Aorta (tissue), 5 donors: Measurements from ENCODE around the gene HIC2. TPM values are rescaled to one million over a fixed set of nuclear protein-coding genes. Genes with fewer than 3 reads are reported as not detected.
"Not testable (repeated sequence)": the region's sequence is repeated elsewhere in the genome, so short reads cannot be mapped to it uniquely, and the experiment has no call there.

ENCODE experiments used
- ATAC-seq: fragments of 200-7000 bp; cut with Tn5 transposase; one replicate; pipeline ENCODE4 v1.9.1; 2022; ENCODE audit warnings: moderate library complexity; ENCODE audit not compliant: low FRiP score
- DNase-seq, 2 donors: peaks; one replicate each; pipeline ENCODE4 v3.0.0-alpha.2; 2020
- H3K27ac ChIP-seq, 2 donors: one replicate each; pipeline ENCODE4 v1.5.1; 2013; ENCODE audit warnings: low read length in 2 of 2, mild to moderate bottlenecking in 2 of 2, moderate library complexity in 2 of 2, control low read depth in 1 of 2, inconsistent platforms in 1 of 2, low read depth in 1 of 2
- H3K27me3 ChIP-seq, 2 donors: one replicate each; pipeline ENCODE4 v1.6.1; 2013; ENCODE audit warnings: control low read depth in 1 of 2, low read length in 1 of 2, mild to moderate bottlenecking in 1 of 2, moderate library complexity in 1 of 2; ENCODE audit not compliant: insufficient read depth in 2 of 2, control insufficient read depth in 1 of 2
- H3K36me3 ChIP-seq, 2 donors: one replicate each; pipeline ENCODE4 v1.6.1; 2013; ENCODE audit warnings: control low read depth in 1 of 2, low read length in 1 of 2, mild to moderate bottlenecking in 1 of 2; ENCODE audit not compliant: insufficient read depth in 2 of 2, control insufficient read depth in 1 of 2
- H3K4me1 ChIP-seq, 2 donors: one replicate each; pipeline ENCODE4 v1.6.1; 2013; ENCODE audit warnings: low read length in 2 of 2, control low read depth in 1 of 2, mild to moderate bottlenecking in 1 of 2, moderate library complexity in 1 of 2; ENCODE audit not compliant: insufficient read depth in 2 of 2, control insufficient read depth in 1 of 2
- H3K4me3 ChIP-seq, 2 donors: one replicate each; pipeline ENCODE4 v1.5.1; 2013; ENCODE audit warnings: low read length in 2 of 2, control low read depth in 1 of 2, mild to moderate bottlenecking in 1 of 2
- H3K9me3 ChIP-seq: one replicate; pipeline ENCODE4 v1.6.1; 2013; ENCODE audit warnings: mild to moderate bottlenecking, low read length; ENCODE audit not compliant: control insufficient read depth
- WGBS, 2 donors: extraction: QIAGEN DNeasy Blood & Tissue Kit; methylation state at CpG; one replicate each; pipeline ENCODE4 v1.1.7; 2013; 5-methylcytosine and 5-hydroxymethylcytosine counted together
- intact Hi-C, 2 donors: fragments of 100-400 bp; cut with DNase I; formaldehyde crosslinking; loops; one replicate each; pipeline versions ENCODE4 v1.14.2 to v1.15.0; 2022
- polyA plus RNA-seq, 2 donors: library from polyadenylated mRNA; stranded (reverse); fragments of 200-250 nt; gene quantifications; one replicate each; pipeline ENCODE4 v1.2.3, GENCODE V29; 2013
- total RNA-seq, 2 donors: library from RNA; stranded (reverse); fragmentation: NEBNext Ultra II Directional; extraction: Animal tissue kit (Norgen Biotek cat#: 25700); gene quantifications; one replicate each; pipeline ENCODE4 v1.2.1, GENCODE V29; 2021
- donor health status: healthy with polysubstance abuse.
- donor health status: Bipolar disorder and iron deficiency.
- donor health status: DM: no; HTN: no; CAD: no.
- donor health status: DM: no; HTN: no; CAD: no.
- donor health status: DM: yes; HTN: yes; CAD: no.

HIC2 gene
- total and polyA plus RNA-seq, 4 donors = 0.38 to 5.4 (median 2.9) TPM

GRCh38 chr22:21469097-21469994 lies 52.2 kb downstream of the HIC2 start:
- H3K36me3 ChIP-seq, H3K27ac ChIP-seq, intact Hi-C loops, H3K4me3 ChIP-seq, H3K27me3 ChIP-seq, H3K9me3 ChIP-seq, H3K4me1 ChIP-seq: not testable (repeated sequence)
- peak in 1 of 2 donors; percentile 51 for DNase-seq
- 28 to 44% methylated on average over 15 to 56 of the region's 87 CpGs for WGBS, 2 donors
- peak; percentile 24 for ATAC-seq

DNA sequence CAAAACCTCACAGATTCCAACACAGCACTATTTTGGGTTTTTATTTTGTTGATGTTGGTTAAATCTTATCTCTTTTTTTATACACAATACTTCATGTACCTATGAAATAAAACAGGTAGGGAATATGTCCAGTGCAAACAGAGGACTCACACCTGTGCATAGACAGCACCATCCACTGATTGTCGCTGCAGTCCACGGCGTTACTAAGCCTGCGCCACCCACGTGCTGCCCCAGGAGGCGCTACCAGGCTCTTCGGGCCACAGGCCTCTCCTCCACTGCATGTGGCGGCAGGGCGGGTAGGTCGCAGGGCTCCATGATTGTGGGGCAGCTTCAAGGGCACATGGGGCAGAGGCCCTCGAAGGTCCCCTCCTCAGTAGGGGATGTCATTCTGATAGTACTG lies 55.8 kb downstream of the HIC2 start:
- H3K4me3 ChIP-seq, DNase-seq, ATAC-seq, H3K9me3 ChIP-seq, H3K27me3 ChIP-seq, H3K4me1 ChIP-seq, H3K27ac ChIP-seq, H3K36me3 ChIP-seq, intact Hi-C loops: not testable (repeated sequence)
- WGBS, 2 donors = no CpG with 5 or more reads among the region's 11 CpGs

GRCh38 chr22:21473664-21474063 lies 56.5 kb downstream of the HIC2 start:
- H3K9me3 ChIP-seq, H3K4me3 ChIP-seq, H3K4me1 ChIP-seq, H3K27ac ChIP-seq, H3K27me3 ChIP-seq, ATAC-seq, intact Hi-C loops, H3K36me3 ChIP-seq, DNase-seq: not testable (repeated sequence)
- 100% methylated on average over 3 of the region's 13 CpGs; no CpG with 5 or more reads in 1 of the 2 donors for WGBS, 2 donors

GRCh38 chr22:21484039-21484438 lies 66.9 kb downstream of the HIC2 start:
- H3K27ac ChIP-seq, ATAC-seq, intact Hi-C loops, H3K36me3 ChIP-seq, H3K4me3 ChIP-seq, H3K9me3 ChIP-seq, H3K4me1 ChIP-seq, H3K27me3 ChIP-seq, DNase-seq: not testable (repeated sequence)
- 87 to 96% methylated on average over 4 to 12 of the region's 14 CpGs for WGBS, 2 donors

GRCh38 chr22:21487723-21488122 lies 70.6 kb downstream of the HIC2 start:
- DNase-seq, H3K4me3 ChIP-seq, ATAC-seq, H3K27ac ChIP-seq, H3K9me3 ChIP-seq, H3K4me1 ChIP-seq, H3K27me3 ChIP-seq, H3K36me3 ChIP-seq, intact Hi-C loops: not testable (repeated sequence)
- 95 to 97% methylated on average over 7 to 8 of the region's 17 CpGs for WGBS, 2 donors

DNA sequence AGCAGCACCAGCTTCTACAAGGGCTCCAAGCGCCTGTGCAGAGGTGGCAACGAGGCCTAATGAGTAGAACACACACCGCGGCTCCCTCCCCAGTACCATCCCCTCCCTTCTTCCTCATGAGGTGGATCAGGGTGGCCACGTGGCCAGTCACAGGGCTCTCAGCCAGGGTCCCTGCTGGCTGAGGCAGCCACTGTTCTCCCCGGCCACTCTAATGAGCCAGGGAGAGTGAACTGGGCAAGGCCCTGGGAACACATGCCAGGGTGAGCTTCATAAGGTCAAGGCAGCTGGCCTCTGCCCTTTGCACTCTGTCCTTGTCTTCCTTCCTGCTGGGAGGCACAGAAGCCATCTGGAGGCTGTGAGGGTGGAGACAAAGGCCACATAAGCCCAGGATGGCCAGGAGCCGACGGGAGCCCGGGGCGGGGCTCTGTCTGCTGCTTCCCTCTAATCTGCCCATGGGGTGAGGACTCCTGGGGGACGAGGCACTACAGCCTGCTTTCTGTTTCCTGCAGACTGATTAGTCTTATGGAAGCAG lies 72.0 kb downstream of the HIC2 start:
- H3K4me1 ChIP-seq, H3K27me3 ChIP-seq, intact Hi-C loops, DNase-seq, H3K36me3 ChIP-seq, H3K9me3 ChIP-seq, H3K27ac ChIP-seq, H3K4me3 ChIP-seq, ATAC-seq: not testable (repeated sequence)
- WGBS, 2 donors = 70 to 100% methylated on average over 1 to 3 of the region's 11 CpGs

DNA sequence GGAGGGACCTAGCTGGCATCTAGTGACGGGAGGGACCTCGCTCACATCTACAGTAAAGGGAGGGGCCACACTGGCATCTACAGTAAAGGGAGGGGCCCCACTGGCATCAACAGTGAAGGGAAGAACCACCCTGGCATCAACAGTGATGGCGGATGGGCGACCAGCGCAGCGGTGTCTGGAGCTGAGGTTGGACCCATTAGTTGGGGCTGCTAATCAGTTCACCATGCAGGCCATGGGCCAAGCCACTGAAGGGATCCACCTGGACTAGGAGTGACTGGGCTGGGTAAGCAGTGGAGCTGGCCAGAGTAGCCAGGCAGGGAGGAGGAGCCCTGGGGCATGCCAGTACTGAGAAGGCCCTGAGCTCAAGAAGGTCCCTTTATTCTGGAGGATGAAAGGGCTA lies 73.4 kb downstream of the HIC2 start:
- intact Hi-C loops, H3K36me3 ChIP-seq, H3K4me1 ChIP-seq, H3K4me3 ChIP-seq, DNase-seq, H3K27me3 ChIP-seq, ATAC-seq, H3K9me3 ChIP-seq, H3K27ac ChIP-seq: not testable (repeated sequence)
- 98 to 99% methylated on average over 4 of the region's 6 CpGs for WGBS, 2 donors

GRCh38 chr22:21492271-21492670 lies 75.1 kb downstream of the HIC2 start:
- intact Hi-C loops, ATAC-seq: not testable (repeated sequence)

More at GRCh38 chr22:21492271-21492670, 75.1 kb downstream of the HIC2 start:
- not testable (repeated sequence) for DNase-seq, H3K4me1 ChIP-seq, H3K9me3 ChIP-seq, H3K4me3 ChIP-seq, H3K36me3 ChIP-seq, H3K27ac ChIP-seq, H3K27me3 ChIP-seq
- WGBS, 2 donors = no CpG with 5 or more reads among the region's 8 CpGs
